Trophoblast cell (in vitro differentiated cells and primary cell): ENCODE results near the gene ANXA9.

ENCODE experiments used
- DNase-seq, 2 donors: peaks; one replicate each; pipeline ENCODE4 v3.0.0-alpha.2; 2016
- H2AFZ ChIP-seq: 2 replicates; pipeline ENCODE4 v1.6.1; 2013; ENCODE audit warnings: low read length, moderate library complexity, mild to moderate bottlenecking; ENCODE audit not compliant: insufficient read depth, poor library complexity
- H2AK5ac ChIP-seq: 2 replicates; pipeline ENCODE4 v1.6.1; 2013; ENCODE audit warnings: mild to moderate bottlenecking, low read length
- H2BK120ac ChIP-seq: 2 replicates; pipeline ENCODE4 v1.6.1; 2013; ENCODE audit warnings: low read length, mild to moderate bottlenecking, moderate library complexity; ENCODE audit not compliant: insufficient read depth, poor library complexity
- H2BK12ac ChIP-seq: 2 replicates; pipeline ENCODE4 v1.6.1; 2013; ENCODE audit warnings: mild to moderate bottlenecking, low read length, moderate library complexity
- H2BK5ac ChIP-seq: 2 replicates; pipeline ENCODE4 v1.6.1; 2013; ENCODE audit warnings: low read length, low read depth, moderate library complexity, mild to moderate bottlenecking; ENCODE audit not compliant: poor library complexity
- H3K14ac ChIP-seq: 2 replicates; pipeline ENCODE4 v1.6.1; 2013; ENCODE audit warnings: mild to moderate bottlenecking, low read length
- H3K18ac ChIP-seq: 2 replicates; pipeline ENCODE4 v1.6.1; 2013; ENCODE audit warnings: mild to moderate bottlenecking, low read length
- H3K23ac ChIP-seq: 2 replicates; pipeline ENCODE4 v1.6.1; 2013; ENCODE audit warnings: low read length
- H3K27ac ChIP-seq: 2 replicates; pipeline ENCODE4 v1.5.1; 2013; ENCODE audit warnings: low read depth, mild to moderate bottlenecking, inconsistent platforms, low read length, moderate library complexity
- H3K27me3 ChIP-seq: 2 replicates; pipeline ENCODE4 v1.6.1; 2013; ENCODE audit warnings: inconsistent platforms, mild to moderate bottlenecking, low read length, moderate library complexity; ENCODE audit not compliant: insufficient read depth
- H3K36me3 ChIP-seq, 2 experiments: 1 replicate in 1 of 2; 2 replicates in 1 of 2; pipeline ENCODE4 v1.6.1; 2013; ENCODE audit warnings: low read length in 2 of 2, mild to moderate bottlenecking in 2 of 2, moderate library complexity in 1 of 2; ENCODE audit not compliant: insufficient read depth in 2 of 2, control insufficient read depth in 1 of 2
- H3K4ac ChIP-seq: 2 replicates; pipeline ENCODE4 v1.6.1; 2013; ENCODE audit warnings: low read depth, mild to moderate bottlenecking, low read length, moderate library complexity
- H3K4me1 ChIP-seq, 2 experiments: 1 replicate in 1 of 2; 2 replicates in 1 of 2; pipeline ENCODE4 v1.6.1; 2013; ENCODE audit warnings: low read length in 2 of 2, mild to moderate bottlenecking in 2 of 2, moderate library complexity in 1 of 2; ENCODE audit not compliant: insufficient read depth in 2 of 2, control insufficient read depth in 1 of 2
- H3K4me2 ChIP-seq: 2 replicates; pipeline ENCODE4 v1.6.1; 2013; ENCODE audit warnings: inconsistent platforms, mild to moderate bottlenecking, low read length, moderate library complexity
- H3K4me3 ChIP-seq: 2 replicates; pipeline ENCODE4 v1.5.1; 2013; ENCODE audit warnings: mild to moderate bottlenecking, low read depth, low read length, inconsistent platforms
- H3K79me1 ChIP-seq: one replicate; pipeline ENCODE4 v1.6.1; 2013; ENCODE audit warnings: low read length
- H3K79me2 ChIP-seq: 2 replicates; pipeline ENCODE4 v1.6.1; 2013; ENCODE audit warnings: low read length, mild to moderate bottlenecking; ENCODE audit not compliant: control insufficient read depth, insufficient read depth, poor library complexity
- H3K9ac ChIP-seq: 2 replicates; pipeline ENCODE4 v1.6.1; 2013; ENCODE audit warnings: mild to moderate bottlenecking, low read length
- H3K9me3 ChIP-seq: 2 replicates; pipeline ENCODE4 v1.6.1; 2013; ENCODE audit warnings: low read depth, mild to moderate bottlenecking, control low read depth, inconsistent platforms, low read length; ENCODE audit not compliant: insufficient read depth
- H4K12ac ChIP-seq: 2 replicates; pipeline ENCODE4 v1.6.1; 2013; ENCODE audit warnings: low read depth, mild to moderate bottlenecking, low read length, moderate library complexity
- H4K8ac ChIP-seq: 2 replicates; pipeline ENCODE4 v1.6.1; 2013; ENCODE audit warnings: low read depth, mild to moderate bottlenecking, low read length, moderate library complexity
- H4K91ac ChIP-seq: one replicate; pipeline ENCODE4 v1.6.1; 2013; ENCODE audit warnings: low read depth, mild to moderate bottlenecking, low read length, moderate library complexity
- WGBS: extraction: QIAGEN DNeasy Blood & Tissue Kit; methylation state at CpG from one replicate; pipeline ENCODE4 v1.1.7; 2013; ENCODE audit warnings: missing lambda C conversion rate; ENCODE audit not compliant: insufficient read length, insufficient coverage; ENCODE audit errors: extremely low coverage; 5-methylcytosine and 5-hydroxymethylcytosine counted together

The ANXA9 gene

DNA sequence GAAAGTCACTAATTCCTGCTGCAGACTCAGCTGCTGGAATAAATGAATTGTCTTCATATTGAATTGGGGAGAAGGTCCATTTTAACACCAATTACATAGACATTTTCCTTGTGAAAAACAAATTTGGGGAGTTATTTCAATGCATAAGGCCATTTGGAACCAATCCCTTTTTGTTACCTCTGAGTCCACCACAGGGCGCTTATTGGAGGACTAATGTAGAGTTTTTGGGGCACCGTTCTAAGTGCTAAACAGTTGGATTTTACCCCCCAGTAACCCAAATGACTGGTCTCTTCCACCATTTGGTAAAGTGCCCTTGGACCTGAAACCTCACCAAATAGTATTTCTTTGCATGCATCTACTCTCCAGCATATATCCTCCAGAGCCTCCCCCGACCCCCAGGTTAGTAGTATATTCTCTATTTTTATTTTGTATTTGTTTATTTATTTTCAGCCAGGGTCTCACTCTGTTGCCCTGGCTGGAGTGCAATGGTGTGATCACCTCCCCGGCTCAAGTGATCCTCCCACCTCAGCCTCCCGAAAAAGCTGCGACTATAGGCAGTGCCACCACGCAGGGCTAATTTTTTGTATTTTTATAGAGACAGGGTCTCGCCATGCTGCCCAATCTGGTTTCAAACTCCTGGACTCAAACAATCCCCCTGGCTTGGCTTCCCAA lies 27.7 kb downstream of the ANXA9 start:
- Histone ChIP-seq H3K36me3 (no peaks in the 10 kb centered on the region), H3K27me3 (no peaks in the 10 kb centered on the region), H4K91ac (no peak overlapping the region), H3K18ac (no peak overlapping the region), H3K4me3 (no peak overlapping the region), H2BK12ac (no peak overlapping the region), H3K23ac (no peak overlapping the region), H2BK5ac (no peak overlapping the region), H3K9ac (no peak overlapping the region), H3K4me1 (peaks cover 6 to 8% of the 10 kb centered on the region in 2 experiments), H3K4ac (no peak overlapping the region), H2BK120ac (no peak overlapping the region), H3K4me2 (no peak overlapping the region), H3K14ac (no peak overlapping the region), H4K8ac (no peak overlapping the region), H2AFZ (no peak overlapping the region), H3K9me3 (no peaks in the 10 kb centered on the region), H2AK5ac (no peak overlapping the region), H3K79me1 (peaks cover 5% of the 10 kb centered on the region), H3K79me2 (peaks cover 4% of the 10 kb centered on the region), H4K12ac (no peak overlapping the region), H3K27ac (no peak overlapping the region)
- no CpG with 5 or more reads among the region's 8 CpGs for WGBS
- no peak for DNase-seq

DNA sequence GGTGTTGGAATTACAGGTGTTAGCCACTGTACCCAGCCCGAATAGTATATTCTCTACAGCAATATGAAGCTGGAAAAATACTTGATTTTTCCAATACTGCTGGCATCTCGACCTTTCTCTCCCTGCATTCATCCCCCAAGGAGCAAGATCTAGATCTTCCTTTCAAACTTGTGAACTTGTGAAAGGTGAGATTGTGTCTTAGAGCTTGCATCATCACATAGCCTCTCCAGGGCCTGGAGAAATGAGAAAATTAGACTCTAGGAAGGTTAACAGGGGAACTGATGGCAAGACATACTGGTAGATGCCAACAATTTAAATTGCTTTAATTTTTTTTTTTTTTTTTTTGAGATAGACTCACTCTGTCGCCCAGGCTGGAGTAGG lies 28.2 kb downstream of the ANXA9 start:
- Histone ChIP-seq H3K18ac (no peak overlapping the region), H3K36me3 (no peaks in the 10 kb centered on the region), H3K9ac (no peak overlapping the region), H2AFZ (no peak overlapping the region), H3K14ac (no peak overlapping the region), H3K4me1 (peaks cover 6 to 8% of the 10 kb centered on the region in 2 experiments), H3K27ac (no peak overlapping the region), H3K4me3 (no peak overlapping the region), H4K91ac (no peak overlapping the region), H3K79me2 (peaks cover 4% of the 10 kb centered on the region), H2BK5ac (no peak overlapping the region), H3K23ac (no peak overlapping the region), H2AK5ac (no peak overlapping the region), H3K79me1 (peaks cover 5% of the 10 kb centered on the region), H4K8ac (no peak overlapping the region), H3K4me2 (no peak overlapping the region), H2BK12ac (no peak overlapping the region), H2BK120ac (no peak overlapping the region), H3K9me3 (no peaks in the 10 kb centered on the region), H4K12ac (no peak overlapping the region), H3K4ac (no peak overlapping the region), H3K27me3 (no peaks in the 10 kb centered on the region)
- WGBS: no CpG with 5 or more reads among the region's 3 CpGs
- no peak for DNase-seq

DNA sequence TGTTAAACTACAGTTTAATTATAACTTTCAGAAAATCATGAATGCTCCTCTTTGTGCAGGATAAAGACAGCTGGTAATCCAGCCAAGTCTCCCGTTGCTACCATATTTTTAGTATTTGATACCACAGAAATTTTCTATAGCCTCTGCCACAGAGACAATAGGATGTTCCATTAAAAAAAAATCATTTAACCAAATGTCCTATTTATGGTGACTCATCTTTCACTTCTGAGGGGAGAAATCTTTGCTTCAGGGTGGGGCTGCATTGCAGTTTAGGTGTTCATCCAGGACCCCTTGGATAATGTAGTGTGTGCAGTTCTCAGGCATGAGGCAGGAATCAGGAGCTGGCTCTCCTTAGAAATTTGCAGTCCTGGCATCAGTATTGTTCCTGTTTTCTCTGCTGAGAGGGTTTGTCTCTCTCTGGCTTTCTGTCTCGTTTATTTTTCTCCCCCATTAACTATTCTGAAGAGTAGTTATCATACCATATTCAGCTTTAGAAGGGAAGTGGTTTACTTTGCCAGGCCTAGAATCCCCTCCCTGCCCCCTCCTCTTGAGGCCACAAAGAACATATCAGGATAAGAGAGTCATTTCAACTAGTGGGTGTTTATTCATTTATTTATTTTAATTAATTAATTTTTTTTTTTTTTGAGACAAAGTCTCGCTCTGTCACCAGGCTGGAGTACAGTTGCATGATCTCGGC lies 29.2 kb downstream of the ANXA9 start:
- Histone ChIP-seq H3K27me3 (no peaks in the 10 kb centered on the region), H2BK120ac (no peak overlapping the region), H3K18ac (no peak overlapping the region), H3K36me3 (no peaks in the 10 kb centered on the region), H3K4me2 (no peak overlapping the region), H4K91ac (no peak overlapping the region), H3K14ac (no peak overlapping the region), H3K27ac (no peak overlapping the region), H4K12ac (no peak overlapping the region), H3K4me3 (no peak overlapping the region), H2AK5ac (no peak overlapping the region), H3K4me1 (peaks cover 1 to 4% of the 10 kb centered on the region in 2 experiments), H3K79me1 (peaks cover 5% of the 10 kb centered on the region), H2BK12ac (no peak overlapping the region), H3K23ac (no peak overlapping the region), H2BK5ac (no peak overlapping the region), H3K4ac (no peak overlapping the region), H3K9ac (no peak overlapping the region), H4K8ac (no peak overlapping the region), H3K9me3 (no peaks in the 10 kb centered on the region), H2AFZ (no peak overlapping the region), H3K79me2 (peaks cover 4% of the 10 kb centered on the region)
- no CpG with 5 or more reads among the region's 4 CpGs for WGBS
- DNase-seq: no peak

DNA sequence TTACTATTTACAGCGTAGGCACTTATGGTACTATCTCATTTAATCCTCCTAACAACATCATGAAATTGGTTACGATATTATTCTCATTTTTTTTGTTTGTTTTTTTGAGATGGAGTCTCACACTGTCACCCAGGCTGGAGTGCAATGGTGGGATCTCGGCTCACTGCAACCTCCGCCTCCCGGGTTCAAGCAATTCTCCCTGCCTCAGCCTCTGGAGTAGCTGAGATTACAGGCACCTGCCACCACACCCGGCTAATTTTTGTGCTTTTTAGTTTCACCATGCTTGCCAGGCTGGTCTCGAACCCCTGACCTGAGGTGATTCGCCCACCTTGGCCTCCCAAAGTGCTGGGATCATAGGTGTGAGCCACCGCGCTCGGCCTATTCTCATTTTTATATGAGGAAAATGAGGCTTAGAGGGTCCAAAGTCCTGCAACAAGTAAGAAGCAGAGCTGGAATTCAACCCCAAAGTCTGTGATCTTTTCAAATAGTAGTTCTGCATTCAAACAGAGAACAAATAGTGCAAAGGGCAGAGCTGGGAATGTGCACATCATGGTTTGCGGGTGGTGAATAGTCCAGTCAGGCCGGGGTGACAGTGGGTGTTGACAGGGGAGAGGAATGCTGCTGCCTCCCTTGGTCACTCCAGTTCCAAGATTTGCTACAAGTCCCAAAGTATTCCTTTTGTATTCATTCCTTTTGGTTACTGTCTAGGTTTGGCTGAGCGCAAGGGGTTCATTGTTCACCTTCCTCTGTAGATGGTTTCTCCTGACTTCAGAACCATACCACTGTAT lies 30.8 kb downstream of the ANXA9 start:
- Histone ChIP-seq H3K23ac (no peak overlapping the region), H3K9me3 (no peaks in the 10 kb centered on the region), H2BK120ac (no peak overlapping the region), H3K4me1 (peaks cover 0 to 3% of the 10 kb centered on the region in 2 experiments), H4K12ac (no peak overlapping the region), H2AK5ac (no peak overlapping the region), H4K8ac (no peak overlapping the region), H2AFZ (no peak overlapping the region), H2BK5ac (no peak overlapping the region), H3K18ac (no peak overlapping the region), H2BK12ac (no peak overlapping the region), H3K79me2 (peaks cover 4% of the 10 kb centered on the region), H3K36me3 (no peaks in the 10 kb centered on the region), H3K79me1 (peaks cover 5% of the 10 kb centered on the region), H3K27ac (no peak overlapping the region), H3K9ac (no peak overlapping the region), H3K14ac (no peak overlapping the region), H3K4me2 (no peak overlapping the region), H3K4me3 (no peak overlapping the region), H3K27me3 (no peaks in the 10 kb centered on the region), H4K91ac (no peak overlapping the region), H3K4ac (no peak overlapping the region)
- no peak for DNase-seq
- WGBS: no CpG with 5 or more reads among the region's 14 CpGs
